Glutamatergic neuron (in vitro differentiated cells): ENCODE results near the gene ATP2B2. TPM values are rescaled to one million over a fixed set of nuclear protein-coding genes. Genes with fewer than 3 reads are reported as not detected.

Experiments
- DNase-seq: peaks from one replicate; pipeline ENCODE4 v3.0.0; 2022
- H3K27ac Mint-ChIP-seq: one replicate; pipeline ENCODE4 v1.8.0; 2020; ENCODE audit warnings: mild to moderate bottlenecking, mixed read lengths, inconsistent platforms; ENCODE audit not compliant: unreplicated experiment
- H3K27me3 Mint-ChIP-seq: one replicate; pipeline ENCODE4 v1.8.0; 2020; ENCODE audit warnings: mild to moderate bottlenecking, moderate library complexity, mixed read lengths, inconsistent platforms; ENCODE audit not compliant: unreplicated experiment
- H3K36me3 Mint-ChIP-seq: one replicate; pipeline ENCODE4 v1.8.0; 2020; ENCODE audit warnings: mild to moderate bottlenecking, mixed read lengths, inconsistent platforms; ENCODE audit not compliant: unreplicated experiment
- H3K4me1 Mint-ChIP-seq: one replicate; pipeline ENCODE4 v1.8.0; 2020; ENCODE audit warnings: mild to moderate bottlenecking, low read depth, mixed read lengths, inconsistent platforms; ENCODE audit not compliant: unreplicated experiment
- H3K4me3 Mint-ChIP-seq: one replicate; pipeline ENCODE4 v1.8.0; 2020; ENCODE audit warnings: mild to moderate bottlenecking, mixed read lengths, inconsistent platforms; ENCODE audit not compliant: unreplicated experiment
- H3K9me3 Mint-ChIP-seq: one replicate; pipeline ENCODE4 v1.8.0; 2020; ENCODE audit warnings: mild to moderate bottlenecking, moderate library complexity, mixed read lengths, inconsistent platforms; ENCODE audit not compliant: unreplicated experiment
- total RNA-seq: library from RNA; stranded (reverse); fragmentation: NEBNext Ultra II Directional; extraction: Animal tissue kit (Norgen Biotek cat#: 25700); gene quantifications from one replicate; pipeline ENCODE4 v1.2.1, GENCODE V29; 2021; ENCODE audit not compliant: unreplicated experiment
- TF ChIP-seq, protein P1 (sequence below): fragments of 200-600 bp; sonication (generic); IDR thresholded peaks from one replicate; pipeline ENCODE4 v1.5.0; 2021; ENCODE audit not compliant: partially characterized antibody, unreplicated experiment

ATP2B2 gene
- total RNA-seq, 1 donor from 2014 or later, result 31.2 TPM

GRCh38 chr3:10365316-10365715, 140.1 kb downstream of the ATP2B2 start:
- peaks cover 25% of the 10 kb centered on the region for H3K36me3 Mint-ChIP-seq
- TF ChIP-seq, protein P1, sequence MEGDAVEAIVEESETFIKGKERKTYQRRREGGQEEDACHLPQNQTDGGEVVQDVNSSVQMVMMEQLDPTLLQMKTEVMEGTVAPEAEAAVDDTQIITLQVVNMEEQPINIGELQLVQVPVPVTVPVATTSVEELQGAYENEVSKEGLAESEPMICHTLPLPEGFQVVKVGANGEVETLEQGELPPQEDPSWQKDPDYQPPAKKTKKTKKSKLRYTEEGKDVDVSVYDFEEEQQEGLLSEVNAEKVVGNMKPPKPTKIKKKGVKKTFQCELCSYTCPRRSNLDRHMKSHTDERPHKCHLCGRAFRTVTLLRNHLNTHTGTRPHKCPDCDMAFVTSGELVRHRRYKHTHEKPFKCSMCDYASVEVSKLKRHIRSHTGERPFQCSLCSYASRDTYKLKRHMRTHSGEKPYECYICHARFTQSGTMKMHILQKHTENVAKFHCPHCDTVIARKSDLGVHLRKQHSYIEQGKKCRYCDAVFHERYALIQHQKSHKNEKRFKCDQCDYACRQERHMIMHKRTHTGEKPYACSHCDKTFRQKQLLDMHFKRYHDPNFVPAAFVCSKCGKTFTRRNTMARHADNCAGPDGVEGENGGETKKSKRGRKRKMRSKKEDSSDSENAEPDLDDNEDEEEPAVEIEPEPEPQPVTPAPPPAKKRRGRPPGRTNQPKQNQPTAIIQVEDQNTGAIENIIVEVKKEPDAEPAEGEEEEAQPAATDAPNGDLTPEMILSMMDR, result no peak
- peaks cover 21% of the 10 kb centered on the region for H3K4me1 Mint-ChIP-seq
- no peak for DNase-seq
- peaks cover 7% of the 10 kb centered on the region for H3K9me3 Mint-ChIP-seq
- no peak overlapping the region for H3K4me3 Mint-ChIP-seq
- H3K27ac Mint-ChIP-seq, result no peak overlapping the region
- H3K27me3 Mint-ChIP-seq, result peaks cover 2% of the 10 kb centered on the region

DNA sequence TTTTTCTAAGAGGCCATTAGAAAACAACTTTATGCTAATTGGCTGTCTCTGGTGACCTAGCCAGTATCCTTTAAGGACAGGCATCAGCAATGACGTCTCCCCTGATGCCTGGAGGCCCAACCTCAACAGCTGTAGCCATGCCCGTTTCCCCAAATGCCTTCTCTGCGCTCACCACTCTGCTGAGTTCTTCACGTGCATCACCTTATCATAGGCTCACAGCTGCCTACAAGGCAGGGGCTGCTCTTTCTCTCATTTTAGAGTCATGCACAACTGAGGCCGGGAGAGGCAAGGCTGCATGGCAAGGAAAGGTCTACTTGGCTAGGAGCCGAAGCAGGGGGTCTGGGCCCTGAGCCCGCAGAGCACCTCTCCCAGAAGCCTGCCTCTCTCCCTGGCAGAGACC, 140.6 kb downstream of the ATP2B2 start:
- Mint-ChIP-seq H3K27me3 (peaks cover 2% of the 10 kb centered on the region), H3K27ac (no peak overlapping the region), H3K4me3 (no peak overlapping the region), H3K9me3 (peaks cover 7% of the 10 kb centered on the region), H3K36me3 (peaks cover 26% of the 10 kb centered on the region), H3K4me1 (peaks cover 21% of the 10 kb centered on the region)
- TF ChIP-seq, protein P1, result no peak
- no peak for DNase-seq

DNA sequence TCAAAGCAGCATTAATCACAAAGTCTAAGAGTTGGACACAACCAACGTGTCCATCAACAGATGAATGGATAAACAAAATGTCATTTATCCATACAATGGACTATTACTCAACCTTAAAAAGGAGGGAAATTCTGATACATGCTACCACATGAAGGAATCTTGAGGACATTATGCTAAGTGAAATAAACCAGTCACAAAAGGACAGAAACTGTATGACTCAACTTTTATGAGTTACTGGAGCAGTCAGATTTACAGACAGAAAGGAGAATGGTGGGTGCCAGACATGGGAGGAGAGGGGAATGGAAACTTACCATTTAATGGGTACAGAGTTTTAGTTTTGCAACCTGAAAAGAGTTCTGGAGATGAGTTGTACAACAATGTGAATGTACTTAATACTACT, 141.5 kb downstream of the ATP2B2 start:
- Mint-ChIP-seq H3K27me3 (peaks cover 2% of the 10 kb centered on the region), H3K4me1 (peaks cover 21% of the 10 kb centered on the region), H3K27ac (peak overlapping the region; percentile 64), H3K4me3 (no peak overlapping the region), H3K9me3 (peaks cover 7% of the 10 kb centered on the region), H3K36me3 (peaks cover 26% of the 10 kb centered on the region)
- TF ChIP-seq, protein P1, result no peak
- no peak for DNase-seq

GRCh38 chr3:10361375-10361774, 144.0 kb downstream of the ATP2B2 start:
- Mint-ChIP-seq H3K4me3 (no peak overlapping the region), H3K27ac (peak overlapping the region; percentile 28), H3K36me3 (peaks cover 26% of the 10 kb centered on the region), H3K4me1 (peaks cover 33% of the 10 kb centered on the region), H3K9me3 (peaks cover 6% of the 10 kb centered on the region), H3K27me3 (no peaks in the 10 kb centered on the region)
- DNase-seq, result no peak
- TF ChIP-seq, protein P1, result no peak

GRCh38 chr3:10360478-10360877, 144.9 kb downstream of the ATP2B2 start:
- H3K9me3 Mint-ChIP-seq, result peaks cover 10% of the 10 kb centered on the region
- no peak overlapping the region for H3K4me3 Mint-ChIP-seq
- H3K4me1 Mint-ChIP-seq, result peaks cover 35% of the 10 kb centered on the region
- no peaks in the 10 kb centered on the region for H3K27me3 Mint-ChIP-seq
- peaks cover 26% of the 10 kb centered on the region for H3K36me3 Mint-ChIP-seq
- H3K27ac Mint-ChIP-seq, result no peak overlapping the region
- DNase-seq, result no peak
- TF ChIP-seq, protein P1, result no peak
